ENCODE data around the gene ACTRT3. TPM values are rescaled to one million over a fixed set of nuclear protein-coding genes. Genes with fewer than 3 reads are reported as not detected.
A peak's percentile ranks its signal among the peaks of the same experiment; 100 is the strongest.

ACTRT3 gene
- total RNA-seq, 2 experiments from 2014 or later = 1.2 TPM; not detected in 1

DNA sequence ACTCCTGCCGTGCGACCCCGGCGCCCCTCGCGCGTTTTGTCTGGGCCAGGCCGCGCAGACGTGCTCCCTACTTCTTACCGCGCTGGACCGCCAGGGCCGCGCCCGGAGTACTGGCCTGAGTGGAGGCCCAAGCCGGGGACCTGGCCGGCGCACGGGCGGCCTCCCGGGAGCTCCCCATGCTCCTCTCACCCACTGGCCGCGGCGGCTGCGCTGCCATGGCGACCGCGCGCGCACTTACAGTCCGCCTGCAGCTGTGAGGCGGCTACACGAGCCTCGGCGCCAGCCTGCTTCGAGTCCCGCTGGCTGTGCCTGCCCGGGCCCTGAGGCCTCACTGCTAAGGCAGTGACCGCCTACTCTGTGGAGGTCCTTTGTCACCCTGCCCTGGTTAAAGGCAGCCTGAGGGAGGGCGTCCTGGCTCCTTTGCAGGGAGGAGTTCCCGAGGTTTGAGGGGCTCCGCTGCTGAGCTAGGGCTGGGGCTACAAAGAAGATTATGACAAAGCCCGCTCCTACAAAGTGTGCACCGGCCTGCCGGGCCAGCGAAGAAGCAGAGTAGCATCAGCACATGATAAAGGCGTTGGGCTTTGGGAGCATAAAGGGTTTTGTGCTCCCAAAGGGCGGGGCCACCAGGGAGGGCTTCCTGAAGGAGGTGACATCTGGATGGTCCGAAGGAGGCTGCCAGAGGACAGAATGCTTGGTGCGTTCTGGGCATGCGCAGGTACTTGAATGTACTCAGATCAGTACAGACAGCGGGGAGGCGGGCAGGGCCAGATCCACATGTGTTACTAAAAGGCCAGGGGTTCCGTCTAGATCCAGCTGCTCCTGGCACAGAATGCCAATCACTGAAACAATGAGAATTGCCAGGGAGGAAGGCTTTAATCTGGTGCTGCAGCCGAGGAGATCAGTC is 43.2 kb upstream of the ACTRT3 start, which contains the start of the genes LRRC34 and LRRIQ4:
LRRC34 (minus strand) TSS at position 573 of the 904 bp plus-strand sequence; CDS start at position 217, 356 bp downstream.
LRRIQ4 (plus strand) TSS at position 539 of the 904 bp plus-strand sequence. CDS start 9,052 bp downstream, outside the sequence.
- Histone ChIP-seq H3K4me2 (ENCODE audit: low read length) (peak within 1 kb of the TSS; percentile 82), H4K20me1 (ENCODE audit: insufficient read depth, low read length) (no peaks in the 10 kb centered on the region), H2AFZ (ENCODE audit: low read length) (peak within 1 kb of the TSS; percentile 98), H3K36me3 (ENCODE audit: insufficient read depth, low read length) (no peaks in the 10 kb centered on the region; the same call in 1 of the 2 replicates), H3K9me3 (ENCODE audit: low read length) (peaks cover 21% of the 10 kb centered on the region; the same call in 1 of the 2 replicates), H3K27ac (ENCODE audit: low read depth, low read length, poor library complexity, severe bottlenecking) (peak within 1 kb of the TSS; percentile 22), H3K4me1 (ENCODE audit: insufficient read depth, low read length, poor library complexity, severe bottlenecking) (peaks cover 41% of the 10 kb centered on the region), H3K9me2 (ENCODE audit: insufficient read depth, low read length) (no peaks in the 10 kb centered on the region), H3K79me2 (ENCODE audit: insufficient read depth, low read depth, low read length) (no peaks in the 10 kb centered on the region), H3K4me3 (ENCODE audit: low read depth, low read length, poor library complexity, severe bottlenecking) (peak within 1 kb of the TSS; percentile 62)
- ChIA-PET POLR2A (interaction anchor here (0.8 to 2.9 kb wide), 3 partner anchors 11 to 119 kb away, joined by 3 to 16 read pairs (median 4); no protein-coding TSS in a partner anchor), CTCF (ENCODE audit: unreplicated experiment) (no interaction called here)
- intact Hi-C loops (cut with micrococcal nuclease; ENCODE audit: unreplicated experiment) = loop anchor here (2.0 kb wide), 2 partner anchors 24 to 48 kb away; partner anchors contain the start of gene TERC
- peak; percentile 83 for DNase-seq (ENCODE audit: low spot score)
- BruUV-seq (replicated peaks) = no TSS peak
- no peak for TF ChIP-seq EZH2phosphoT487 (IDR thresholded peaks at IDR 0.05; ENCODE audit: borderline replicate concordance, low read depth, low read length)
- TF ChIP-seq, protein P1, sequence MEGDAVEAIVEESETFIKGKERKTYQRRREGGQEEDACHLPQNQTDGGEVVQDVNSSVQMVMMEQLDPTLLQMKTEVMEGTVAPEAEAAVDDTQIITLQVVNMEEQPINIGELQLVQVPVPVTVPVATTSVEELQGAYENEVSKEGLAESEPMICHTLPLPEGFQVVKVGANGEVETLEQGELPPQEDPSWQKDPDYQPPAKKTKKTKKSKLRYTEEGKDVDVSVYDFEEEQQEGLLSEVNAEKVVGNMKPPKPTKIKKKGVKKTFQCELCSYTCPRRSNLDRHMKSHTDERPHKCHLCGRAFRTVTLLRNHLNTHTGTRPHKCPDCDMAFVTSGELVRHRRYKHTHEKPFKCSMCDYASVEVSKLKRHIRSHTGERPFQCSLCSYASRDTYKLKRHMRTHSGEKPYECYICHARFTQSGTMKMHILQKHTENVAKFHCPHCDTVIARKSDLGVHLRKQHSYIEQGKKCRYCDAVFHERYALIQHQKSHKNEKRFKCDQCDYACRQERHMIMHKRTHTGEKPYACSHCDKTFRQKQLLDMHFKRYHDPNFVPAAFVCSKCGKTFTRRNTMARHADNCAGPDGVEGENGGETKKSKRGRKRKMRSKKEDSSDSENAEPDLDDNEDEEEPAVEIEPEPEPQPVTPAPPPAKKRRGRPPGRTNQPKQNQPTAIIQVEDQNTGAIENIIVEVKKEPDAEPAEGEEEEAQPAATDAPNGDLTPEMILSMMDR (conservative IDR thresholded peaks at IDR 0.05; ENCODE audit: low read length) = no peak

DNA sequence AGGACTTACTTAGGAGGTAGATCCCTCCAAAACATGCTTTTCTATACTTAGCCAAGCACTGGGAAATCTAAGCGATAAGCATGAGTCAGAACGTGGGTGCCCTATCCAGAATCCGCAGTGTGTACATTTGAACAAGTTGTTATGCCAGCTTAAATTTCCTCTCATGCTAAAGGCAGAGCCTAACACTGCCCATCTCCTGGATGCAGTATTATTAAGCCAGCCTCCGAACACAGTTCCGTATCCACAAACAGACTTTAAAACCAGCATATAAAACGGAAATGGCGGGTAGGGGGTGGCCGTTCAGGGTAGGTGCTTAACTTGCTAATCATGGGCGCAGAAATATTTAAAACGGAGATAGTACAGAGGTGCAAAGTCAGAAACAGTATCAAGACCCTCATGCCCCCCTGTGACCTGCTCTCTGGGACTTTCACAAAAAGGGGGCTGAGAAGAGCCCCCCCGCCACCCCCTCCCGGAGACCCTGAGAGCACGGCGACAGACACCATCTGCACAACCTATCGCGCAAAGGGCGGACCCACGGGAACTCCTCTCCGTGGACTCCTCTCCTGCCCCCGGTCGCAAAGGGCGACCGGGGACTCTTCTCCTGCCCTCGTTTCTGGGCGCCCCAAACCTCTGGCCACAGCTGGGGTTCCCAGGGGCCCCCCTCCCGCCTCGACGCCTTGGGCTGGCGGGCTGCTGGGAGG is 42.4 kb upstream of the ACTRT3 start:
- no peak for TF ChIP-seq EZH2phosphoT487 (IDR thresholded peaks at IDR 0.05; ENCODE audit: borderline replicate concordance, low read depth, low read length)
- ChIA-PET POLR2A (interaction anchor here (0.5 to 4.0 kb wide), 7 partner anchors 13 to 542 kb away, joined by 3 to 25 read pairs (median 3); no protein-coding TSS in a partner anchor), CTCF (ENCODE audit: unreplicated experiment) (interaction anchor here (0.5 kb wide), 1 partner anchor 188 kb away, joined by 3 read pairs; no protein-coding TSS in a partner anchor)
- peak overlapping the region; percentile 98 for H2AFZ ChIP-seq (ENCODE audit: low read length)
- intact Hi-C loops (cut with micrococcal nuclease; ENCODE audit: unreplicated experiment) = loop anchor here (2.0 kb wide), 2 partner anchors 25 to 47 kb away; partner anchors contain the start of gene TERC
- H3K27ac ChIP-seq (ENCODE audit: low read depth, low read length, poor library complexity, severe bottlenecking) = no peak overlapping the region
- H3K9me2 ChIP-seq (ENCODE audit: insufficient read depth, low read length) = no peaks in the 10 kb centered on the region
- peak overlapping the region; percentile 62 for H3K4me3 ChIP-seq (ENCODE audit: low read depth, low read length, poor library complexity, severe bottlenecking)
- peaks cover 41% of the 10 kb centered on the region for H3K4me1 ChIP-seq (ENCODE audit: insufficient read depth, low read length, poor library complexity, severe bottlenecking)
- peak; percentile 47 for DNase-seq (ENCODE audit: low spot score)
- H4K20me1 ChIP-seq (ENCODE audit: insufficient read depth, low read length) = no peaks in the 10 kb centered on the region
- no TSS peak for BruUV-seq (replicated peaks)
- no peaks in the 10 kb centered on the region for H3K79me2 ChIP-seq (ENCODE audit: insufficient read depth, low read depth, low read length)
- H3K9me3 ChIP-seq (ENCODE audit: low read length) = peaks cover 16% of the 10 kb centered on the region; the same call in 1 of the 2 replicates
- peak overlapping the region; percentile 82 for H3K4me2 ChIP-seq (ENCODE audit: low read length)
- no peaks in the 10 kb centered on the region; the same call in 1 of the 2 replicates for H3K36me3 ChIP-seq (ENCODE audit: insufficient read depth, low read length)
